Gastrocnemius medialis (tissue), 4 donors: ENCODE results near the gene MAN1C1. TPM values are rescaled to one million over a fixed set of nuclear protein-coding genes. Genes with fewer than 3 reads are reported as not detected.

Experiments used
- ATAC-seq, 2 donors: fragments of 150-250 bp; one replicate each; pipeline ENCODE4 v1.9.1; 2016
- DNase-seq, 2 donors: peaks; one replicate each; pipeline ENCODE4 v3.0.0-alpha.2; 2019
- H3K27ac ChIP-seq, 4 donors: fragments of 200-600 bp; sonication (generic); 1 replicate in 1 of 4; 2 replicates in 3 of 4; pipeline ENCODE4 v1.5.1; 2016 to 2018; ENCODE audit warnings: mild to moderate bottlenecking in 2 of 4, moderate library complexity in 1 of 4
- H3K27me3 ChIP-seq, 3 donors: fragments of 200-600 bp; sonication (generic) in 2 of 3; 1 replicate in 1 of 3; 2 replicates in 2 of 3; pipeline versions ENCODE4 v1.5.1 to v1.6.0; 2016 to 2019; ENCODE audit warnings: mild to moderate bottlenecking in 1 of 3, moderate library complexity in 1 of 3
- H3K36me3 ChIP-seq, 2 donors: fragments of 200-600 bp; sonication (generic) in 1 of 2; one replicate each; pipeline ENCODE4 v1.5.1; 2017 to 2018
- H3K4me1 ChIP-seq, 2 donors: fragments of 200-600 bp; sonication (generic) in 1 of 2; one replicate each; pipeline ENCODE4 v1.5.1; 2016 to 2017; ENCODE audit warnings: mild to moderate bottlenecking in 2 of 2
- H3K4me3 ChIP-seq, 4 donors: fragments of 200-600 bp; sonication (generic) in 3 of 4; 1 replicate in 1 of 4; 2 replicates in 3 of 4; pipeline ENCODE4 v1.5.1; 2016 to 2019; ENCODE audit warnings: mild to moderate bottlenecking in 2 of 4
- H3K9me3 ChIP-seq, 3 donors: fragments of 200-600 bp; sonication (generic) in 2 of 3; 1 replicate in 1 of 3; 2 replicates in 2 of 3; pipeline ENCODE4 v1.5.1; 2016 to 2019
- POLR2A ChIP-seq, 2 donors: fragments of 450-650 bp; IDR thresholded peaks; one replicate each; pipeline ENCODE4 v1.6.1; 2017; ENCODE audit warnings: antibody characterized with exemption in 2 of 2, mild to moderate bottlenecking in 2 of 2, moderate library complexity in 2 of 2
- in situ Hi-C, 4 donors: fragments of 200-750 bp; cut with MboI; loops; one replicate each; pipeline versions ENCODE4 v1.15.0 to v1.8.0; 2017; ENCODE audit warnings: low sequenced_read_pairs in 4 of 4
- intact Hi-C: fragments of 100-400 bp; cut with DNase I; formaldehyde crosslinking; loops from one replicate; pipeline ENCODE4 v1.15.1; 2023; ENCODE audit warnings: low total_unique reads
- total RNA-seq, 4 donors: library from RNA; depleted of rRNA; stranded (reverse); fragments of >200 nt; gene quantifications; one replicate each; pipeline versions ENCODE4 v1.1.0 to v1.2.3, GENCODE V29; 2016
- TF ChIP-seq, protein P1 (sequence below), 5 experiments: fragments of 450-650 bp in 3 of 5; fragments of 200-600 bp in 2 of 5; sonication (generic) in 2 of 5; IDR thresholded peaks in 4 of 5; conservative IDR thresholded peaks in 1 of 5; 1 replicate in 4 of 5; 2 replicates in 1 of 5; pipeline ENCODE4 v1.5.1; 2016 to 2019; ENCODE audit warnings: antibody characterized with exemption in 5 of 5, mild to moderate bottlenecking in 3 of 5, moderate library complexity in 3 of 5

MAN1C1 gene
- total RNA-seq, 4 donors from 2014 or later = 2.0 to 4.4 (median 2.5) TPM

DNA sequence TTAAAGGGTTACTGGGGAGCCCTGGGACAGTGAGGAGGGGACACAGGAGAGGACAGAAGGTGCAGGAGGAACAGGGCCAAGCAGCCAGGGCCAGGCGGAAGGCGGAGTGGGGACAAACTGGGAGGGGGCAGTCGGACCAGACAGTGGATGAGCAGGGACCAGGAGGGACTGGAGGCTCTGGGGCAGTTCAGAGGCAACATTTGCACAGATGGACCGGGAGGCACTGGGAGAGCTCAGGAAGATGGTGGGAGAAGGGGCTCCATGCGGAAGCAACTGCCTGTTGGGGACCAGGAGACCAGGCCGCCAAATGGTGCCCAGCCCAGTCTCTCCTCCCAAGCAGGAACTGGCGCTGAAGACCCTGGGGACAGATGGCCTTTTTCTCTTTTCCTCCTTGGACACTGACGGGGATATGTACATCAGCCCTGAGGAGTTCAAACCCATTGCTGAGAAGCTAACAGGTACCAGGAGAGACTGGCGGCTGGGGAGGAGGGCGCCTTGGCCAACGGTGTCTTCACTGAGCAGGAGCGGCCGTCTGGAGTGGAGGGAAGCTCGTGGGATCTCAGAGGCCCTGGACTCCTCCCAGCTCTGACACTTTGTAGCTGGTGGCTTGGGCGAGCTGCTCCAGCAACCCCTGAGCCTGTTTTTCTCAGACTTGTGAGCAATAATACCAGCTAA lies 184.2 kb downstream of the MAN1C1 start:
- Histone ChIP-seq H3K36me3 (no peaks in the 10 kb centered on the region), H3K4me1 (peaks cover 71 to 74% of the 10 kb centered on the region in 2 donors), H3K27me3 (no peaks in the 10 kb centered on the region), H3K9me3 (no peaks in the 10 kb centered on the region), H3K27ac (peak overlapping the region; percentile 80 to 82 (median 80)), H3K4me3 (peak overlapping the region; percentile 66 to 75 (median 72))
- DNase-seq = peak in 1 of 2 donors; percentile 38
- intact Hi-C loops (loop anchor here (5.0 to 10.0 kb wide), 3 partner anchors 259 to 566 kb away; partner anchors contain the start of genes LDLRAP1, MACO1 and SYF2), in situ Hi-C loops (loop anchor here in 1 of 4 donors (5.0 to 10.0 kb wide), 2 partner anchors 56 to 189 kb away; no protein-coding TSS in a partner anchor)
- ATAC-seq = peak in 1 of 2 donors; percentile 5
- TF ChIP-seq, protein P1, sequence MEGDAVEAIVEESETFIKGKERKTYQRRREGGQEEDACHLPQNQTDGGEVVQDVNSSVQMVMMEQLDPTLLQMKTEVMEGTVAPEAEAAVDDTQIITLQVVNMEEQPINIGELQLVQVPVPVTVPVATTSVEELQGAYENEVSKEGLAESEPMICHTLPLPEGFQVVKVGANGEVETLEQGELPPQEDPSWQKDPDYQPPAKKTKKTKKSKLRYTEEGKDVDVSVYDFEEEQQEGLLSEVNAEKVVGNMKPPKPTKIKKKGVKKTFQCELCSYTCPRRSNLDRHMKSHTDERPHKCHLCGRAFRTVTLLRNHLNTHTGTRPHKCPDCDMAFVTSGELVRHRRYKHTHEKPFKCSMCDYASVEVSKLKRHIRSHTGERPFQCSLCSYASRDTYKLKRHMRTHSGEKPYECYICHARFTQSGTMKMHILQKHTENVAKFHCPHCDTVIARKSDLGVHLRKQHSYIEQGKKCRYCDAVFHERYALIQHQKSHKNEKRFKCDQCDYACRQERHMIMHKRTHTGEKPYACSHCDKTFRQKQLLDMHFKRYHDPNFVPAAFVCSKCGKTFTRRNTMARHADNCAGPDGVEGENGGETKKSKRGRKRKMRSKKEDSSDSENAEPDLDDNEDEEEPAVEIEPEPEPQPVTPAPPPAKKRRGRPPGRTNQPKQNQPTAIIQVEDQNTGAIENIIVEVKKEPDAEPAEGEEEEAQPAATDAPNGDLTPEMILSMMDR (IDR thresholded peaks at IDR 0.05 in 4 of 5, conservative IDR thresholded peaks at IDR 0.05 in 1 of 5) = no peak
- no peak for TF ChIP-seq POLR2A (IDR thresholded peaks at IDR 0.05)

DNA sequence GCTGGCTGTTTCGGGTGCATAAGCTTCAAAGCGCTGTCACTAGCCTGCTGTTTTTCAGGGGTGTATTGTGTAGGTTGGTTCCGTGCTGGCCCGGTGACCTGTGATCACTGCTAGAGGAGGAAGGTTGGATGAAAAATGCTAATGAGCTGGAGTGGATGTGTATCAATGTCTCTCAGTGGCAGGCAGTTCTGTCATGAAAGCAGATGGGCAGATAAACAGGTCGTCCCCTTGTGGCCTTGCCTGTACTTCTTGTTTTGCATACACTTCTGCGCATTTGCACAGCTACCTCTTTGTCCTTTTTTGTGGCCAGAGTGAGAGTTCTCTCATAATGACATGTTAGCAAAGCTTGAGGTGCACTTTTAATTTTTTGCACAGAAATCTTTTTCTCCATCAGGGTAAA lies 186.3 kb downstream of the MAN1C1 start:
- TF ChIP-seq POLR2A (IDR thresholded peaks at IDR 0.05) = no peak
- TF ChIP-seq, protein P1 (IDR thresholded peaks at IDR 0.05 in 4 of 5, conservative IDR thresholded peaks at IDR 0.05 in 1 of 5) = no peak
- ATAC-seq (no peak), DNase-seq (no peak)
- Histone ChIP-seq H3K36me3 (no peaks in the 10 kb centered on the region), H3K27ac (peak overlapping the region; percentile 79 to 85 (median 82)), H3K4me1 (peaks cover 61 to 66% of the 10 kb centered on the region in 2 donors), H3K4me3 (no peak overlapping the region), H3K9me3 (no peaks in the 10 kb centered on the region), H3K27me3 (no peaks in the 10 kb centered on the region)
- in situ Hi-C loops = loop anchor here in 1 of 4 donors (5.0 to 10.0 kb wide), 2 partner anchors 58 to 191 kb away; no protein-coding TSS in a partner anchor
- intact Hi-C loops = loop anchor here (5.0 to 10.0 kb wide), 3 partner anchors 261 to 568 kb away; partner anchors contain the start of genes LDLRAP1, MACO1 and SYF2

DNA sequence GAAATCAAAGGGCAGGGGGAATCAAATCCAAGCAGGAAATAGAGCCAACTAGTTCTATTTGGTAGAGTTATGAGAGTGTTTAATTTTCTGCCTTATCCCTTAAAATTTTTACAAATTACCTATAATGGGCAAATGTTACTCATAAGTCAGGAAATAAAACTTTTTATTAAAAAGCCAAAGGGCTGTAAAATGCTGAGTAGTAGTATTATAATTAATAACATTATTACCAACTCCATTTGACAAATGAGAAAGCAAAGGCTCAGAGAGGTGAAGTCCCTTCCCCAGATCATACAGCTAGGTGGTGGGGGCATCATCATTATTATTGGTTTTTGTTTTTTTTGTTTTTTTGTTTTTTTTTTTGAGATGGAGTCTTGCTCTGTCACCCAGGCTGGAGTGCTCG lies 186.8 kb downstream of the MAN1C1 start:
- intact Hi-C loops = loop anchor here (5.0 to 10.0 kb wide), 3 partner anchors 261 to 569 kb away; partner anchors contain the start of genes LDLRAP1, MACO1 and SYF2
- Histone ChIP-seq H3K36me3 (peaks cover 0 to under 1% of the 10 kb centered on the region in 2 donors), H3K27me3 (no peaks in the 10 kb centered on the region), H3K9me3 (no peaks in the 10 kb centered on the region), H3K4me3 (no peak overlapping the region), H3K27ac (peak overlapping the region; percentile 79 to 85 (median 82)), H3K4me1 (peaks cover 58 to 66% of the 10 kb centered on the region in 2 donors)
- ATAC-seq = no peak
- TF ChIP-seq, protein P1 (IDR thresholded peaks at IDR 0.05 in 4 of 5, conservative IDR thresholded peaks at IDR 0.05 in 1 of 5) = no peak
- TF ChIP-seq POLR2A (IDR thresholded peaks at IDR 0.05) = no peak
- no peak for DNase-seq
- in situ Hi-C loops = loop anchor here in 1 of 4 donors (5.0 to 10.0 kb wide), 2 partner anchors 59 to 191 kb away; no protein-coding TSS in a partner anchor

DNA sequence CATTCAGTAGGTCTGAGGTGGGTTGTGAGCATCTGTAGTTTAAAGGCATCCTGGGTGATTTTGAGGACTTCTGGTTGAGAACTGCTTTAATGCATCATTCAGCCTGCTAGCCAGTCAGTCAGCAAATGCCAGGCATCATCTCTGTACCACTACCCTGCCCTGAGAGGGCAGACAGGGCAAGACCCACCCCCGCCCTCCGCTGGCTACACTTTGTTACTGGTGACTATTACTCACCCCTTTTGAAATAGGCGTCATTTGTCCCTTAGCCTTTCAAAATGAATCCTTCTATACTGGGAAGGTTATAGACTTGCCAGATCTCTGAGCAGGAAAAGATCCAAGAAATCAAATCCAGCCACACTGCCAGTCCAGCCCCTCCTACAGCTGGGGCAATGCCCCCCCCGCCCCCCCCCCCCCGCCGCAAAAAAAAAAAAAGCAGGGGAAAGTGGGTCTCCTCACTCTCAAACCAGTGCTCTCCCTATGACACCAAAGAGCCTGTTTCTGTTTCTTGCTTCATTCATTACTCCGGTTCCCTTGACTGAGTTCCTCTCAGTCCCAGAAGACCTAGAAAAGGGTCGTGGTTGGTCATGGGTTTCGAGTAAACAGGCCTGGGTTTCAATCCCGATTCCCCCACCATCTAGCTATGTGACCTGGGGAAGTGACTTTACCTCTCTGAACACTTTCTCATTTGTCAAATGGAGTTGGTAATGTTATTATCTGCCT lies 187.8 kb downstream of the MAN1C1 start:
- peak; percentile 64 to 69 for ATAC-seq
- peak; percentile 27 to 70 for DNase-seq
- in situ Hi-C loops = loop anchor here in 1 of 4 donors (5.0 to 10.0 kb wide), 2 partner anchors 60 to 192 kb away; no protein-coding TSS in a partner anchor
- H3K9me3 ChIP-seq = no peaks in the 10 kb centered on the region
- intact Hi-C loops = loop anchor here (2.0 to 10.0 kb wide), 4 partner anchors 188 to 570 kb away; partner anchors contain the start of genes LDLRAP1, MACO1, MAN1C1 and SYF2
- peak overlapping the region; percentile 79 to 85 (median 82) for H3K27ac ChIP-seq
- H3K36me3 ChIP-seq = peaks cover 0 to 10% of the 10 kb centered on the region in 2 donors
- peaks cover 58 to 61% of the 10 kb centered on the region in 2 donors for H3K4me1 ChIP-seq
- no peak for TF ChIP-seq POLR2A (IDR thresholded peaks at IDR 0.05)
- TF ChIP-seq, protein P1 (IDR thresholded peaks at IDR 0.05 in 4 of 5, conservative IDR thresholded peaks at IDR 0.05 in 1 of 5) = no peak
- H3K4me3 ChIP-seq = no peak overlapping the region
- no peaks in the 10 kb centered on the region for H3K27me3 ChIP-seq
